GM13977 (cell line): Measurements from ENCODE around the gene MGAT5.
A peak's percentile ranks its signal among the peaks of the same experiment; 100 is the strongest.

Experiments
- DNase-seq: peaks from one replicate; pipeline ENCODE4 v3.0.0; 2012; ENCODE audit warnings: low spot score
- in situ Hi-C: fragments of 300-500 bp; cut with MboI; formaldehyde crosslinking; loops from one replicate; pipeline ENCODE4 v1.12.0; 2022; ENCODE audit warnings: low sequenced_read_pairs, low pct_unique_long_range_greater_than_20kb, mixed read lengths, inconsistent platforms; ENCODE audit not compliant: unreplicated experiment
- TF ChIP-seq, protein P1 (sequence below): IDR thresholded peaks from 2 replicates; pipeline ENCODE4 v1.5.1; 2012; ENCODE audit warnings: mild to moderate bottlenecking, control low read depth; ENCODE audit not compliant: insufficient read depth; ENCODE audit errors: extremely low read depth, missing control alignments

MGAT5 gene

GRCh38 chr2:134336352-134336751 is 82.5 kb downstream of the MGAT5 start:
- peak; percentile 14 for DNase-seq
- in situ Hi-C loops, result no loop called here
- TF ChIP-seq, protein P1, sequence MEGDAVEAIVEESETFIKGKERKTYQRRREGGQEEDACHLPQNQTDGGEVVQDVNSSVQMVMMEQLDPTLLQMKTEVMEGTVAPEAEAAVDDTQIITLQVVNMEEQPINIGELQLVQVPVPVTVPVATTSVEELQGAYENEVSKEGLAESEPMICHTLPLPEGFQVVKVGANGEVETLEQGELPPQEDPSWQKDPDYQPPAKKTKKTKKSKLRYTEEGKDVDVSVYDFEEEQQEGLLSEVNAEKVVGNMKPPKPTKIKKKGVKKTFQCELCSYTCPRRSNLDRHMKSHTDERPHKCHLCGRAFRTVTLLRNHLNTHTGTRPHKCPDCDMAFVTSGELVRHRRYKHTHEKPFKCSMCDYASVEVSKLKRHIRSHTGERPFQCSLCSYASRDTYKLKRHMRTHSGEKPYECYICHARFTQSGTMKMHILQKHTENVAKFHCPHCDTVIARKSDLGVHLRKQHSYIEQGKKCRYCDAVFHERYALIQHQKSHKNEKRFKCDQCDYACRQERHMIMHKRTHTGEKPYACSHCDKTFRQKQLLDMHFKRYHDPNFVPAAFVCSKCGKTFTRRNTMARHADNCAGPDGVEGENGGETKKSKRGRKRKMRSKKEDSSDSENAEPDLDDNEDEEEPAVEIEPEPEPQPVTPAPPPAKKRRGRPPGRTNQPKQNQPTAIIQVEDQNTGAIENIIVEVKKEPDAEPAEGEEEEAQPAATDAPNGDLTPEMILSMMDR, result no peak

GRCh38 chr2:134336921-134337320 is 83.0 kb downstream of the MGAT5 start:
- in situ Hi-C loops, result no loop called here
- no peak for DNase-seq

DNA sequence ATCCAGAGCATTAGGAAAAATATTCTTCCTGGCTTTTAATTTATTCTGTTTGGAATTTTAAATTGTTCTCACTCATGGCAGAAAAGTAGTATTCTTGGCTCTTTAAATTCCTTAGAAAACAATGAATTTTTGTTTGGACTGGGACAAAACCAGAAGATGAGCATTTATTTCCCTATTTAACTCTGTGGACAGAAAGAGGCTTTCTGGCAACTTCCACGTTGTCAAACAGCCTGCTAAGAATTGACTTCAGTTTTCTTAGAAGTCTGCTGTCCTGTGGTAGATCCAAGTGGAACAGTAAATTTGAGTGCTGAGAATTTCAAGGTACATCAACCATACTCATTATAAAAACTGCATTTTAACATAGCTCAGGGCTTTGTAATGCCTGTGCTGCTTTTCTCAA is 83.8 kb downstream of the MGAT5 start:
- no peak for DNase-seq
- TF ChIP-seq, protein P1, result no peak
- in situ Hi-C loops, result no loop called here

More at GRCh38 chr2:134336921-134337320, 83.0 kb downstream of the MGAT5 start:
- TF ChIP-seq, protein P1, result no peak

DNA sequence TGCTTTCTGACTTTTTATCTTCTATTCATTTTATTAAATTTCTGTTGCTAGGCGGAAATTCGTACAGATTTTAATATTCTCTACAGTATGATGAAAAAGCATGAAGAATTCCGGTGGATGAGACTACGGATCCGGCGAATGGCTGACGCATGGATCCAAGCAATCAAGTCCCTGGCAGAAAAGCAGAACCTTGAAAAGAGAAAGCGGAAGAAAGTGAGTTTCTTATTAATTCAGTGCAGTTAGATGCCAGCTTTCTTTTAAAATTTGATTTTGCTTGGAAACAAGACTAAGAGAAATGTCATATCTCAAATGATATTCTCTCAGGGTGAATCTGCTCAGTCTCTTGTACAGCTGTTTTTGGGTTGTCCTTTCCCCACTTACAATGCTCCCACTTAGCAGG is 84.3 kb downstream of the MGAT5 start:
- no peak for DNase-seq
- in situ Hi-C loops, result no loop called here
- TF ChIP-seq, protein P1, result no peak

DNA sequence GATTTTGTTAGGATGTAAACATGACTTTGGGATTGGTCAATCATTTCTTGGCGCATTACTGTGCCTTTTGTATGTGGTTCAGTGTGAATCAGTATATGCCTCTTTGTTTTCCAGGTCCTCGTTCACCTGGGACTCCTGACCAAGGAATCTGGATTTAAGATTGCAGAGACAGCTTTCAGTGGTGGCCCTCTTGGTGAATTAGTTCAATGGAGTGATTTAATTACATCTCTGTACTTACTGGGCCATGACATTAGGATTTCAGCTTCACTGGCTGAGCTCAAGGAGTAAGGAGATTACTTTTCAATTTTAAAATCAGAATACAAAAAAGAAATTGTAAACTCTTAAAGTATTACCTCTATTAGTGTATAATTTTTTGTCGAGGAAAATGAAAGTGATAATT is 87.6 kb downstream of the MGAT5 start:
- no peak for DNase-seq
- TF ChIP-seq, protein P1, result no peak
- in situ Hi-C loops, result no loop called here

DNA sequence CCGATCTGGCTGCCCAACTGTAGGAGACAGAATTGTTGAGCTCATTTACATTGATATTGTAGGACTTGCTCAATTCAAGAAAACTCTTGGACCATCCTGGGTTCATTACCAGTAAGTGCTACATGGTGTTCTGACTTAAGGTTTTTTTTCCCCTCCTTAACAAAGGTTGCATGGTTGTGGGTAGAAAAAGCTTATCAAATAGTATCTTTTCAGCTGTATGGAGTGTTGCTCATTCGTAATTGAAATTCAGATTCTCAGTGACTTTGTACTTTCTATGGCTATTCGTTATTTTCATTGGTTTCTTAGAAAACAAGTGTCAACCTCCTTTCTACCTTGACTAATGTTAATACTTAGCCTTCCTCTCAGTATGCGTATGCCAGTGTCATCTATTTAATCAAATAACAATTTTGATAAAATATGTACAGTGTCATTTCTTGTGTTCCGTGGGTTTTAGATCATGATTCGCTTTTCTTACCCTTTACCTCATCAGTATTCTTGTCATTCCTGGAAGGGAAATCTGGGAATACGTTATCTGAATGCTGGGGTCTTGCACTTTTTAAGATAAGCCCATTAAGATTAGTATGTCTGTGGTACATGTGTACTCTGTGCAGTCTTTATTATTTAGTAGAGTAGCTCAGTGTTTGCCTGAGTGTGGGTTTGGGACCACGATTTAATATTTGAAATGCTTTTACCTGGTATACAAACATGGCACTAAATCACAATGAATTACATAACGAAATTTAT is 91.3 kb downstream of the MGAT5 start:
- TF ChIP-seq, protein P1, result no peak
- DNase-seq, result no peak
- in situ Hi-C loops, result no loop called here
